DOHH2 (cell line): Measurements from ENCODE around the gene TRIM56.

Source experiments
- EZH2phosphoT487 ChIP-seq: fragments of 200-600 bp; sonication (generic); IDR thresholded peaks from 2 replicates; pipeline ENCODE4 v1.6.1; 2017; ENCODE audit warnings: borderline replicate concordance, mild to moderate bottlenecking, antibody characterized with exemption, low read length, moderate library complexity, mixed read lengths
- TF ChIP-seq, protein P1 (sequence below): fragments of 200-600 bp; sonication (generic); IDR thresholded peaks from one replicate; pipeline ENCODE4 v1.5.1; 2014; ENCODE audit warnings: antibody characterized with exemption, mild to moderate bottlenecking, low read depth, low read length; ENCODE audit not compliant: poor library complexity, severe bottlenecking

DNA sequence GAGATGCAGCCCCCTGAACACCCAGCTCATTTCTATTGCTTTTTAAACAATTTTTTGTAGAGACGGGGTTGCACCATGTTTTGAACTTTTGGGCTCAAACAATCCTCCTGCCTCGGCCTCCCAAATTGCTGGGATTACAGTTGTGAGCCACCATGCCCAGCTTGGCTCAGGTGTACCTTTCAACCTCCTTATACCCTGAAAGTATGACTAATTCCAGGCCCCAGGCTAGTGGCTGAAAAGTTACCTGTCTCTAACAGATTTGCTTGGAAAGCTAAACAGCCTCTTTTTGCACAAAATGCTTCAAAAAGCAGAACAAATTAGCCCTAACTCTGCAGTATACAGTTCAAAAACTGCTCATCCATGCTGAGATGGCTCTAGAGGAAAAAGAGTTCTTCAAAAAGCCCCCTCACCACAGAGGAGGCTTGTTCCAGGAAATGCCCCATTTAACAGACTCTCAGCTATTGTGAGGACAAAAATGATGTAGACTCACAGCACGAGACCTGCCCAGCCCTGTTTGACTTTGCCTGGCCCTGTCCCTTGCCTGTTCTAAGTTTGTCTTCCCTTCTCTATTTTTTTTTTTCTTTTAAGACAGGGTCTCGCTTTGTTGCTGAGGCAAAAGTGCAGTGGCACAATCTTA, 55.6 kb downstream of the TRIM56 start:
- TF ChIP-seq, protein P1, sequence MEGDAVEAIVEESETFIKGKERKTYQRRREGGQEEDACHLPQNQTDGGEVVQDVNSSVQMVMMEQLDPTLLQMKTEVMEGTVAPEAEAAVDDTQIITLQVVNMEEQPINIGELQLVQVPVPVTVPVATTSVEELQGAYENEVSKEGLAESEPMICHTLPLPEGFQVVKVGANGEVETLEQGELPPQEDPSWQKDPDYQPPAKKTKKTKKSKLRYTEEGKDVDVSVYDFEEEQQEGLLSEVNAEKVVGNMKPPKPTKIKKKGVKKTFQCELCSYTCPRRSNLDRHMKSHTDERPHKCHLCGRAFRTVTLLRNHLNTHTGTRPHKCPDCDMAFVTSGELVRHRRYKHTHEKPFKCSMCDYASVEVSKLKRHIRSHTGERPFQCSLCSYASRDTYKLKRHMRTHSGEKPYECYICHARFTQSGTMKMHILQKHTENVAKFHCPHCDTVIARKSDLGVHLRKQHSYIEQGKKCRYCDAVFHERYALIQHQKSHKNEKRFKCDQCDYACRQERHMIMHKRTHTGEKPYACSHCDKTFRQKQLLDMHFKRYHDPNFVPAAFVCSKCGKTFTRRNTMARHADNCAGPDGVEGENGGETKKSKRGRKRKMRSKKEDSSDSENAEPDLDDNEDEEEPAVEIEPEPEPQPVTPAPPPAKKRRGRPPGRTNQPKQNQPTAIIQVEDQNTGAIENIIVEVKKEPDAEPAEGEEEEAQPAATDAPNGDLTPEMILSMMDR: no peak
- no peak for TF ChIP-seq EZH2phosphoT487
